K562 (cell line): ENCODE results near the gene TM4SF18.

Source experiments
- EZH2 ChIP-seq: IDR thresholded peaks from 2 replicates; pipeline ENCODE4 v1.6.1; 2012; ENCODE audit warnings: low read depth, mild to moderate bottlenecking, inconsistent platforms, low read length, borderline replicate concordance
- MAX ChIP-seq: sonication (generic); formaldehyde crosslinking; IDR thresholded peaks from 2 replicates; pipeline ENCODE4 v1.9.0; 2022; ENCODE audit warnings: mild to moderate bottlenecking, missing genetic modification reagents
- POLR2A ChIP-seq: fragments of 450-650 bp; conservative IDR thresholded peaks from 2 replicates; pipeline ENCODE4 v1.6.1; 2016
- POLR2AphosphoS2 ChIP-seq: IDR thresholded peaks from 2 replicates; pipeline ENCODE4 v1.6.1; 2012; ENCODE audit warnings: low read length, improper control_type of control experiment
- RAD21 ChIP-seq, 2 experiments: fragments of 250-450 bp in 1 of 2; fragments of 450-650 bp in 1 of 2; sonication (Bioruptor Pico) in 1 of 2; formaldehyde crosslinking in 1 of 2; IDR thresholded peaks in 1 of 2; conservative IDR thresholded peaks in 1 of 2; 2 replicates each; pipeline versions ENCODE4 v1.4.0 to v1.8.0; 2020 to 2022; ENCODE audit warnings: mild to moderate bottlenecking in 2 of 2, moderate library complexity in 1 of 2
- SP1 ChIP-seq: sonication (generic); formaldehyde crosslinking; IDR thresholded peaks from 2 replicates; pipeline ENCODE4 v1.8.1; 2022; ENCODE audit warnings: mild to moderate bottlenecking, missing genetic modification reagents
- STAT5B ChIP-seq: fragments of 250-450 bp; sonication (Bioruptor Pico); IDR thresholded peaks from 2 replicates; pipeline ENCODE4 v1.8.0; 2021; ENCODE audit warnings: mild to moderate bottlenecking, inconsistent platforms
- TBP ChIP-seq: optimal IDR thresholded peaks from 2 replicates; pipeline ENCODE3; 2011; ENCODE audit warnings: low read depth, low read length, improper control_type of control experiment
- ZNF316 ChIP-seq: fragments of 450-650 bp; IDR thresholded peaks from 2 replicates; pipeline ENCODE4 v1.6.1; 2016

GRCh38 chr3:149269687-149270086, 63.7 kb downstream of the TM4SF18 start:
- TF ChIP-seq POLR2A (no peak), TBP (no peak), EZH2 (no peak), MAX (CRISPR knock-in tag) (no peak), SP1 (CRISPR knock-in tag) (no peak), POLR2AphosphoS2 (no peak), STAT5B (CRISPR knock-in tag) (no peak), RAD21 (CRISPR knock-in tag; conservative IDR thresholded peaks at IDR 0.05 in 1 of 2, IDR thresholded peaks at IDR 0.05 in 1 of 2) (no peak), ZNF316 (no peak)
